GM12874 (cell line): ENCODE data around the gene RDX.

Experiments
- TF ChIP-seq, protein P1 (sequence below): IDR thresholded peaks from 2 replicates; pipeline ENCODE4 v1.5.1; 2011; ENCODE audit warnings: low read depth, mild to moderate bottlenecking, control low read depth, low read length, moderate library complexity; ENCODE audit not compliant: insufficient read depth

Gene RDX

DNA sequence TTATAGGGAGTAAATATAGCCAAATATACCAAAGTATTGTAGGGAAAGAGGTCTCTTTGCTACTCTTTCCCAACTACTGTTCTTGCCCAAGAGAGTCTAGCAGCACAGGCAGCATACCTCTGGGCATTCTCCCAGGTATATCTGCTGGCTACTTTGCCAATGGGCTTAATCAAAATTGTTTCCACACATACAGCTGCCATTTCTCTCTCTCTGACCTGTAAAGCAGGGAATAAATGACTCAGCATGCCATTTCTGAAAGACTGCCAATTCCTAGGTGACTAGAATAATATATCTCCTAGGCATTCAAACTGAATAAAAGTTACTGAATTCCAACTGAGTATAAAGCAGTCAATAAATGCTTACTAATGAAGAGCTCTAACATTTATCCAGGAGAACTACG lies 44.6 kb downstream of the RDX start:
- TF ChIP-seq, protein P1, sequence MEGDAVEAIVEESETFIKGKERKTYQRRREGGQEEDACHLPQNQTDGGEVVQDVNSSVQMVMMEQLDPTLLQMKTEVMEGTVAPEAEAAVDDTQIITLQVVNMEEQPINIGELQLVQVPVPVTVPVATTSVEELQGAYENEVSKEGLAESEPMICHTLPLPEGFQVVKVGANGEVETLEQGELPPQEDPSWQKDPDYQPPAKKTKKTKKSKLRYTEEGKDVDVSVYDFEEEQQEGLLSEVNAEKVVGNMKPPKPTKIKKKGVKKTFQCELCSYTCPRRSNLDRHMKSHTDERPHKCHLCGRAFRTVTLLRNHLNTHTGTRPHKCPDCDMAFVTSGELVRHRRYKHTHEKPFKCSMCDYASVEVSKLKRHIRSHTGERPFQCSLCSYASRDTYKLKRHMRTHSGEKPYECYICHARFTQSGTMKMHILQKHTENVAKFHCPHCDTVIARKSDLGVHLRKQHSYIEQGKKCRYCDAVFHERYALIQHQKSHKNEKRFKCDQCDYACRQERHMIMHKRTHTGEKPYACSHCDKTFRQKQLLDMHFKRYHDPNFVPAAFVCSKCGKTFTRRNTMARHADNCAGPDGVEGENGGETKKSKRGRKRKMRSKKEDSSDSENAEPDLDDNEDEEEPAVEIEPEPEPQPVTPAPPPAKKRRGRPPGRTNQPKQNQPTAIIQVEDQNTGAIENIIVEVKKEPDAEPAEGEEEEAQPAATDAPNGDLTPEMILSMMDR, result no peak

DNA sequence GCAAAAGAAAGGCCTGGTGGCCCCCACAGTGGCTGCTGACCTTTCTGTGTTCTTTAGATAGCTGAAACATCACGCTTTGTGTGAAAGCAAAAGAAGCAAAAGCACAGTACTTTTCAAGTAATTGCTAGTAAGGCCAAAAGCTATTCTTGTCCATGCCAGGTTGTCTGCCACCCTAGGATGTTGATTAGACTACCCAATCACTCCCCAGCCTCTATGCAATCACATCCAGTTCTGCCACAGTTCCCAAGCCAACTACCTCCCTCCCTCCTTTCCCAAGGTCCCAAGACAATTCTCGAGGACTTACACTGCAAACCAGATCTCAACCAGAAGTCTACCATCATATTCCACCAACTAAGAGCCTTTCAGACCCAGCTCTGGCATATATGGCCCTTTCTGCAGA lies 46.2 kb downstream of the RDX start:
- TF ChIP-seq, protein P1, result no peak

DNA sequence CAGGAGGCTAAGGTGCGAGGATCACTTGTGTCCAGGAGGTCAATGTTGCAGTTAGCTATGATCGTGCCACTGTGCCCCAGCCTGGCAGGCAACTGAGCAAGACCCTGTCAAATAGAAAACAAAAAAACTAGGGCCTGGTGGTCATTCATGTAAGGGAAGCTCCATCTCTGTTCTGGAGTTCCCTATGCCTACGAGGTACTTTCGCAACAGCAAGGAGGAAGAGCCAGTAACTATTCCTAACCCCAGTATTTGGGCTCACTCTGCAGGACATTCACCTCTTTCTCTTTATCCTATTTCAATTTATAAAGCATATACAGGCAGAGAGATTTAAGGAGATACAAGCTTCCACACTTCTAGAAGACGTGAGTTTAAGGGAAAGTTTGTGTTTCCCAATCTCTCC lies 46.6 kb downstream of the RDX start:
- TF ChIP-seq, protein P1, result no peak

DNA sequence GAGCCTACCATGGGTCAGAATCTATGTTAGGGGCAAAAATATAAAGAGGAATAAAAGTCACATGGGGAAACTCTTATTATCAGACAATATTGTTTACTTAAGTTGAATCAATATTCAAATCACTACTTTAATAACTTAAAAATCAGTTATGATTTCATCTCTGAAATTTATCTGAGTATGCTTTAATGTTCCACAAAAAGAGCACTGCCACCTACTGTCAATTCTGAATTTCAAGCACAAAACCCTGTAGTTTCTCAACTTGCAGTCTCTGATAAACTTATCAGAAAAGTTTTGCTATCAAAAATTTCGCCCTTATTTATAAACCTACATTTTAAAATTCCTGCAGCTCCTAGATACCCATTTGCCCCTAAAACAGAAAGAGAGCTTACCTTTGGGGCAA lies 47.3 kb downstream of the RDX start:
- TF ChIP-seq, protein P1, result no peak

DNA sequence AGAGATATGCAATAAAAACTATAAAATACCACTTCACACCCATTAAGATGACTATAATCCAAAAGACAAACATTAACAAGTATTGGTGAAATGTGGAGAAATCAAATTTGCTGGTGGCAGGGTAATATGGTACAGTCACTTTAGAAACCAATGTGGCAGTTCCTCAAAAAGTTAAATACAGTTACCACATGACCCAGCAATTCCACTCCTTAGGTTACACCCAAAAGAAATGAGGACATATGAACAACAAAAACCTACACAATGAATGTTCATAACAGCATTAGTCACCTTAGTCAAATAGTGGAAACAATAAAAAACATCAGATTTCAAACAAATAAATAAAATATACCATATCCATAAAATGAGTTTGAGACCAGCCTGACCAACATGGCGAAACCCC lies 52.6 kb downstream of the RDX start:
- TF ChIP-seq, protein P1, result no peak

DNA sequence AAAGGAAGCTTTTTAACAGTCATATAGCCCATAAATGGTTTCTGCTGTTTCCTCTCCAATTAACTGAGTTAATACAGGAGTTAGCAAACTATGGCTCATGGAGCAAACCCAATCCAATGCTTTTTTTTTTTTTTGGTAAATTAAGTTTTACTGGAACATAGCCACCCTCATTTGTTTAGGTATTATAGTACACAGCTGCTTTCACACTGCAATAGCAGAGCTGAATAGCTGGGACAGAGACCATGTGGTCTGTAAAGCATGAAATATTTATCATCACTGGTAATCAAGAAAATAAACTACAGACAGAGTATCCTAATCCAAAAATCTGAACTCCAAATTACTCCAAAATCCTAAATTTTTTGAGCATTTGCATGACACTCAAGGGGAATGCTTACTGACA lies 53.7 kb downstream of the RDX start:
- TF ChIP-seq, protein P1, result no peak

DNA sequence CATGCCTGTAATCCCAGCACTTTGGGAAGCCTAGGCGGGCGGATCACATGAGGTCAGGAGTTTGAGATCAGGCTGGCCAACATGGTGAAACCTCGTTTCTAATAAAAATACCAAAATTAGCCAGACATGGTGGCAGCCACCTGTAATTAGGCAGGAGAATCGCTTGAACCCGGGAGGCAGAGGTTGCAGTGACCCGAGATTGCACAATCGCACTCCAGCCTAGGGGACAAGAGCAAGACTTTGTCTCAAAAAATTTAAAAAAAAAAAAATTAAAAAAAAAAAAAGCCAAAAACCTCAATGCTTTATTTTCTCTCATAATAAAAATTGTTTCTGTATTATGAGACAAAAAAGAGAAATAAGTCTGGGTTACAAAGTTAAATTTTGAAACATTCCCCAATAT lies 54.2 kb downstream of the RDX start:
- TF ChIP-seq, protein P1, result no peak

DNA sequence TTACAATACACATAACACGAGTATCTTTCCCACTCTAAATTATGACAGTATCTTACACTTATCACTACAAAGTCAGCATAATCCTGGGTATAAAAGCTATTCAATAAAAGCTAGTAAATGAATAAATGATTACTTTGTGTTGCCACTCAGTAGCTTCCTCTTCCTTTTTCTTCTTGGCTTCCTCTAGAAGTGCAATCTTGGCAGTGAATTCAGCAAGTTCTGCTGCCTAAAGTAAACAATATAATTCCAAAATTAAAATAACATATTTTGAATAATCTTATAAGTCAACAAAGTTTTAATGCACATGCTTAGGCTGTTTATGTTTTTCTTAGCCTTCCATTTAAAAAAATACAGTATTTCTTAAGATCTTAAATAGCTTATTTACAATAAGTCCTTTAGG lies 60.4 kb downstream of the RDX start:
- TF ChIP-seq, protein P1, result no peak
